ENCODE measurements around the gene SLC34A1.

- TF ChIP-seq ZNF335 (tag by site-specific recombination; conservative IDR thresholded peaks at IDR 0.05), result no peak
- TF ChIP-seq, protein P1, sequence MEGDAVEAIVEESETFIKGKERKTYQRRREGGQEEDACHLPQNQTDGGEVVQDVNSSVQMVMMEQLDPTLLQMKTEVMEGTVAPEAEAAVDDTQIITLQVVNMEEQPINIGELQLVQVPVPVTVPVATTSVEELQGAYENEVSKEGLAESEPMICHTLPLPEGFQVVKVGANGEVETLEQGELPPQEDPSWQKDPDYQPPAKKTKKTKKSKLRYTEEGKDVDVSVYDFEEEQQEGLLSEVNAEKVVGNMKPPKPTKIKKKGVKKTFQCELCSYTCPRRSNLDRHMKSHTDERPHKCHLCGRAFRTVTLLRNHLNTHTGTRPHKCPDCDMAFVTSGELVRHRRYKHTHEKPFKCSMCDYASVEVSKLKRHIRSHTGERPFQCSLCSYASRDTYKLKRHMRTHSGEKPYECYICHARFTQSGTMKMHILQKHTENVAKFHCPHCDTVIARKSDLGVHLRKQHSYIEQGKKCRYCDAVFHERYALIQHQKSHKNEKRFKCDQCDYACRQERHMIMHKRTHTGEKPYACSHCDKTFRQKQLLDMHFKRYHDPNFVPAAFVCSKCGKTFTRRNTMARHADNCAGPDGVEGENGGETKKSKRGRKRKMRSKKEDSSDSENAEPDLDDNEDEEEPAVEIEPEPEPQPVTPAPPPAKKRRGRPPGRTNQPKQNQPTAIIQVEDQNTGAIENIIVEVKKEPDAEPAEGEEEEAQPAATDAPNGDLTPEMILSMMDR (tag by site-specific recombination; IDR thresholded peaks at IDR 0.05), result no peak
- TF ChIP-seq KLF16 (tag by site-specific recombination; IDR thresholded peaks at IDR 0.05), result no peak
- TF ChIP-seq WT1 (tag by site-specific recombination; IDR thresholded peaks at IDR 0.05), result no peak
- TF ChIP-seq ZNF621 (tag by site-specific recombination; IDR thresholded peaks at IDR 0.05), result no peak
Measured at GRCh38 chr5:177372910-177373309, 11.3 kb upstream of the SLC34A1 start.

Measured in HEK293 (cell line).